Measurements from ENCODE around the gene PAX7. TPM values are rescaled to one million over a fixed set of nuclear protein-coding genes. Genes with fewer than 3 reads are reported as not detected.

PAX7 gene
- total RNA-seq, 4 donors from 2014 or later = not detected

GRCh38 chr1:18747671-18748070 lies 117.0 kb downstream of the PAX7 start:
- H3K36me3 ChIP-seq = no peaks in the 10 kb centered on the region
- no peaks in the 10 kb centered on the region for H3K9me3 ChIP-seq
- H3K4me3 ChIP-seq = no peak overlapping the region
- no peak overlapping the region for H3K27ac ChIP-seq
- TF ChIP-seq, protein P1, sequence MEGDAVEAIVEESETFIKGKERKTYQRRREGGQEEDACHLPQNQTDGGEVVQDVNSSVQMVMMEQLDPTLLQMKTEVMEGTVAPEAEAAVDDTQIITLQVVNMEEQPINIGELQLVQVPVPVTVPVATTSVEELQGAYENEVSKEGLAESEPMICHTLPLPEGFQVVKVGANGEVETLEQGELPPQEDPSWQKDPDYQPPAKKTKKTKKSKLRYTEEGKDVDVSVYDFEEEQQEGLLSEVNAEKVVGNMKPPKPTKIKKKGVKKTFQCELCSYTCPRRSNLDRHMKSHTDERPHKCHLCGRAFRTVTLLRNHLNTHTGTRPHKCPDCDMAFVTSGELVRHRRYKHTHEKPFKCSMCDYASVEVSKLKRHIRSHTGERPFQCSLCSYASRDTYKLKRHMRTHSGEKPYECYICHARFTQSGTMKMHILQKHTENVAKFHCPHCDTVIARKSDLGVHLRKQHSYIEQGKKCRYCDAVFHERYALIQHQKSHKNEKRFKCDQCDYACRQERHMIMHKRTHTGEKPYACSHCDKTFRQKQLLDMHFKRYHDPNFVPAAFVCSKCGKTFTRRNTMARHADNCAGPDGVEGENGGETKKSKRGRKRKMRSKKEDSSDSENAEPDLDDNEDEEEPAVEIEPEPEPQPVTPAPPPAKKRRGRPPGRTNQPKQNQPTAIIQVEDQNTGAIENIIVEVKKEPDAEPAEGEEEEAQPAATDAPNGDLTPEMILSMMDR (IDR thresholded peaks at IDR 0.05) = no peak
- no peak for TF ChIP-seq POLR2A (IDR thresholded peaks at IDR 0.05)
- DNase-seq = no peak
- H3K4me1 ChIP-seq = no peaks in the 10 kb centered on the region
- intact Hi-C loops (cut with DNase I; ENCODE audit: low total_unique reads) = no loop called here
- no peaks in the 10 kb centered on the region for H3K27me3 ChIP-seq

DNA sequence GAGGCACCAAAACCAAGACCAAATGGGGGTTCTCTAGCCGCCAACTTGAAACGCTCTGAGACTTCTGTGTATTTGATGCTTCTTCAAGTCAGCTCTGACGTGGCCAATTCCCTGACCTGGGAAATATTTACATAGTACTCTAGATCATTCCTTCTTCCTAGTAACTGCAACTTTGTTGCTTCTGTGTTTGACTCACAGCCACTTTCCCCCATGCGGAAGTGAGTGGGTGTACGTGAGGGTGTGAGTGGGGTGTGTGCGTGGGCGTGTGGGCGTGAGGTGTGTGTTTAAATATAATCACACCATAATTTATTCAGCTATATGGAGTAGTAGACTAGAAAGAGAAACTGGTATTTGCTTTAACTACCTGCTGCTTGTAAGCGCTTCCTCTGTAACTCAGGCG lies 117.8 kb downstream of the PAX7 start:
- H3K9me3 ChIP-seq = no peaks in the 10 kb centered on the region
- no peak overlapping the region for H3K27ac ChIP-seq
- no peak overlapping the region for H3K4me3 ChIP-seq
- intact Hi-C loops (cut with DNase I; ENCODE audit: low total_unique reads) = no loop called here
- H3K27me3 ChIP-seq = no peaks in the 10 kb centered on the region
- H3K36me3 ChIP-seq = no peaks in the 10 kb centered on the region
- no peaks in the 10 kb centered on the region for H3K4me1 ChIP-seq
- no peak for DNase-seq
- TF ChIP-seq, protein P1 (IDR thresholded peaks at IDR 0.05) = no peak
- TF ChIP-seq POLR2A (IDR thresholded peaks at IDR 0.05) = no peak

- H3K27me3 ChIP-seq = no peaks in the 10 kb centered on the region
Observed at GRCh38 chr1:18749569-18749968, 118.9 kb downstream of the PAX7 start.

GRCh38 chr1:18750600-18750999 lies 120.0 kb downstream of the PAX7 start:
- no peaks in the 10 kb centered on the region for H3K9me3 ChIP-seq
- H3K27me3 ChIP-seq = no peaks in the 10 kb centered on the region
- H3K27ac ChIP-seq = no peak overlapping the region
- intact Hi-C loops (cut with DNase I; ENCODE audit: low total_unique reads) = no loop called here
- no peaks in the 10 kb centered on the region for H3K4me1 ChIP-seq
- H3K4me3 ChIP-seq = no peak overlapping the region
- no peak for DNase-seq
- H3K36me3 ChIP-seq = no peaks in the 10 kb centered on the region
- TF ChIP-seq POLR2A (IDR thresholded peaks at IDR 0.05) = no peak
- TF ChIP-seq, protein P1 (IDR thresholded peaks at IDR 0.05) = no peak

More at GRCh38 chr1:18749569-18749968, 118.9 kb downstream of the PAX7 start:
- intact Hi-C loops (cut with DNase I; ENCODE audit: low total_unique reads) = no loop called here
- Histone ChIP-seq H3K9me3 (no peaks in the 10 kb centered on the region), H3K36me3 (no peaks in the 10 kb centered on the region), H3K27ac (no peak overlapping the region), H3K4me3 (no peak overlapping the region), H3K4me1 (no peaks in the 10 kb centered on the region)
- DNase-seq = no peak
- no peak for TF ChIP-seq POLR2A (IDR thresholded peaks at IDR 0.05)
- TF ChIP-seq, protein P1 (IDR thresholded peaks at IDR 0.05) = no peak

- Histone ChIP-seq H3K4me1 (no peaks in the 10 kb centered on the region), H3K27ac (no peak overlapping the region), H3K27me3 (no peaks in the 10 kb centered on the region), H3K4me3 (no peak overlapping the region), H3K36me3 (no peaks in the 10 kb centered on the region), H3K9me3 (no peaks in the 10 kb centered on the region)
- intact Hi-C loops (cut with DNase I; ENCODE audit: low total_unique reads) = no loop called here
- DNase-seq = no peak
- TF ChIP-seq, protein P1 (IDR thresholded peaks at IDR 0.05) = no peak
- TF ChIP-seq POLR2A (IDR thresholded peaks at IDR 0.05) = no peak
Observed at GRCh38 chr1:18751425-18751824, 120.8 kb downstream of the PAX7 start.

Measured in uterus (tissue), 4 donors.